LNCaP clone FGC (cell line): ENCODE data around the gene PCGF2.

Experiments
- DNase-seq: peaks from one replicate; pipeline ENCODE4 v3.0.0-alpha.2; 2011; ENCODE audit warnings: low read depth
- H3K4me3 ChIP-seq: 2 replicates; pipeline ENCODE4 v1.5.1; 2011; ENCODE audit warnings: mild to moderate bottlenecking, low read depth, low read length, control low read depth
- TF ChIP-seq, protein P1 (sequence below): IDR thresholded peaks from 2 replicates; pipeline ENCODE4 v1.5.1; 2012; ENCODE audit warnings: mild to moderate bottlenecking; ENCODE audit not compliant: control insufficient read depth, insufficient read depth; ENCODE audit errors: extremely low read depth

The PCGF2 gene

DNA sequence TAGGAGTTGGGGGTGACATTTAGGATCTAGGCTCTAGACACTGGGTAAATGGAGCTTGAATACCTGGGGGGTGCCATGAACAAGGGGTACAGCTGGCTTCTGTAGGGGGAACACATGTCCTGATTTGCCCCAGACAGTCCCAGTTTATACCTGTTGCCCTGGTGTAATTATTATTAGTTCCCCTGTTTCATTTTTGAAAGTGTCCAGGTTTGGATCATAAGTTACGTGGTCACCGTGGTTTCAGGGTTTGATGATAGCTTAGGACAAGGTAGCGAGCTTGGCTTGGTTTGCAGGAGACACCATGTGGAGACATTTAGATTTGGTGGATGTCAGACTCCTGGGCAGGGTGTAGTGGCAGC, 37.6 kb downstream of the PCGF2 start:
- DNase-seq, result no peak
- H3K4me3 ChIP-seq, result no peak overlapping the region
- TF ChIP-seq, protein P1, sequence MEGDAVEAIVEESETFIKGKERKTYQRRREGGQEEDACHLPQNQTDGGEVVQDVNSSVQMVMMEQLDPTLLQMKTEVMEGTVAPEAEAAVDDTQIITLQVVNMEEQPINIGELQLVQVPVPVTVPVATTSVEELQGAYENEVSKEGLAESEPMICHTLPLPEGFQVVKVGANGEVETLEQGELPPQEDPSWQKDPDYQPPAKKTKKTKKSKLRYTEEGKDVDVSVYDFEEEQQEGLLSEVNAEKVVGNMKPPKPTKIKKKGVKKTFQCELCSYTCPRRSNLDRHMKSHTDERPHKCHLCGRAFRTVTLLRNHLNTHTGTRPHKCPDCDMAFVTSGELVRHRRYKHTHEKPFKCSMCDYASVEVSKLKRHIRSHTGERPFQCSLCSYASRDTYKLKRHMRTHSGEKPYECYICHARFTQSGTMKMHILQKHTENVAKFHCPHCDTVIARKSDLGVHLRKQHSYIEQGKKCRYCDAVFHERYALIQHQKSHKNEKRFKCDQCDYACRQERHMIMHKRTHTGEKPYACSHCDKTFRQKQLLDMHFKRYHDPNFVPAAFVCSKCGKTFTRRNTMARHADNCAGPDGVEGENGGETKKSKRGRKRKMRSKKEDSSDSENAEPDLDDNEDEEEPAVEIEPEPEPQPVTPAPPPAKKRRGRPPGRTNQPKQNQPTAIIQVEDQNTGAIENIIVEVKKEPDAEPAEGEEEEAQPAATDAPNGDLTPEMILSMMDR, result no peak

DNA sequence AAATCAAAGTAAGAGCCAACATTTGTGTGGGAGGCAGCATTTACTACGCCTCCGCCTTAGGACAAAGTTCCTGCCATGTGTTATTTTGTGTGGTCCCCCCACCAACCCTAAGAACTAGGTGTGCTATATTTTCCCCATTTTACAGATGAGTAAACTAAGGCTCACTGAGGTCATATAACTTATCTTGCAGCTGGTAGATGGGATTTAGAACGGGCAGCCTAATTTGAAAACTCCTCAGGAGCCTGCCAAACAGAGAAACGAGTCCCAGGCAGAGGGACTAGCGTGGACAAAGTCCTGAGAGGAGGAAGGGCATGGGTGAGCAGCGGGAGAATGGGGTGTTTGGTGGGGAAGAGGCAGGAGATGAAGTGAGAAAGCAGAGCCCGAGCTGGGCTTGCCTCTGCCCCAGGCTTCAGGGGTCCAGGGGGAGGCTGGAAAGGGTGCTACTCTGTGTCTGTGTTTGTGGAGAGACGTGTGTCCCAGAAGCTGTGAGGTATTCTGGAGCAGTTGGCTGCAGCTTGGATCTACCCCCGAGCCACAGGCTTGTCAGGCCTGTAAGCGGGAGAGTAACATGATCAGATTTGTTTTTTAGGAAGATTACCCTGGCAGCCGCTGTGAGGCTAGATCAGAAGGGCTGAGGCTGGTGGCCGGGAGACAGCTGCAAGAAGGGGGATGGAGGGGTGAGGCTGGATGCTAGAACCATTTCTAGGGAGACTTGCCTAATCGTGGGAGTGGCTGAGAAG, 38.1 kb downstream of the PCGF2 start:
- no peak for DNase-seq
- TF ChIP-seq, protein P1, result no peak
- no peak overlapping the region for H3K4me3 ChIP-seq

DNA sequence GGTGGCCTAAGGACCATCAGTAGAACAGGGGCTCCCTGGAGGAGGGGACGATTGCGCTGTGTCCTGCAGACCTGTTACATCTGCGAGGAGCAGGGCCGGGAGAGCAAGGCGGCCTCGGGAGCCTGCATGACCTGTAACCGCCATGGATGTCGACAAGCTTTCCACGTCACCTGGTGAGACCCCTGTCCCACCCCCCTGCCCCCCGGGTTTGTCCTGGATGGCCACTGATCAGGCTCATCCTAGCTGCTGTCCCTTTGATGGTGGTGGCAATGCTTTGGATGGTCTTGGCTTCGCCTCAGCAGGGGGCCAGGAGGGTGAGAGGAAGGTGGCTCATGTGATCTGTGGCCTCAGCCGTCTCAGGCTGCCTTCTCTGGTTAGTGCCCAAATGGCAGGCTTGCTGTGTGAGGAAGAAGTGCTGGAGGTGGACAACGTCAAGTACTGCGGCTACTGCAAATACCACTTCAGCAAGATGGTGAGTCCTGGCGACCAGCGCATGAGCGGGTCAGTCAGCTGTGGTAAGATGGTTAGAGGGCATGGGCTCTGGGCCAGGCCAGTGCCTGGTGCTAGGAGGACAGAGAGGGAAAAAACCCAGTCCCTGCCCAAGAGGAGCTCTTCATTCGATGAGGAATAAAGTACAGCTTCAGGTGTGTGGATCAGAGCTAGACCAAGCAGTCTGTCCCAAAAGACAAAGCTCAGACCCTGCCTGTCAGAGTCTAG, 38.9 kb downstream of the PCGF2 start:
- H3K4me3 ChIP-seq, result no peak overlapping the region
- TF ChIP-seq, protein P1, result no peak
- no peak for DNase-seq

DNA sequence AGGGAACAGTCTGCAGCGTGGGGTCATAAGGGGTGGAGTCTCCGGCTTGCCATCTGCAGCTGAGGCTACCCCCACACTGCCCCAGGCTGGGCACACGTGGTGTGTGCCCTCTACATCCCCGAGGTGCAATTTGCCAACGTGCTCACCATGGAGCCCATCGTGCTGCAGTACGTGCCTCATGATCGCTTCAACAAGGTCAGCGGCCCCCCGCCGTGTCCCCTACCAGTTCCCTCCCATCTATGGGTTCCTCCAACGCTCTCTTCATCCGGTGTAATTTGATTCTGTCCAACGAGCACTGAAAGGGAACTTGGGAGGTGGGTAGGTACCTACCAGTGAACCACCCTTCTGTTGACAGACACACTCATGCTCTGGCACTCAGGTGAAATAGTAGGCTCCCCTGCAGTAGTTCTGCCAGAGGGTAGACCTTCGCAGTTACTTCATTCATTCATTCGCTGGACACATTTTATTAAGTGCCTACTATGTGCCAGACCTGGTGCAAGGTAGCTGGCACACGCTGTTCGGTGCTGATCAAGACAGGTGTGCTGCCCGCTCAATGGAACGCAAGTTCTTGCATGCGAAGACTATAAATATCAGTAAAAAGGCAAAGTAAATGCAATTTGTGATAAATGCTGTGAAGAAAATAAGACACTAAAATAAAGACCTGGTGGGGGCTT, 40.3 kb downstream of the PCGF2 start:
- no peak overlapping the region for H3K4me3 ChIP-seq
- TF ChIP-seq, protein P1, result no peak
- no peak for DNase-seq

DNA sequence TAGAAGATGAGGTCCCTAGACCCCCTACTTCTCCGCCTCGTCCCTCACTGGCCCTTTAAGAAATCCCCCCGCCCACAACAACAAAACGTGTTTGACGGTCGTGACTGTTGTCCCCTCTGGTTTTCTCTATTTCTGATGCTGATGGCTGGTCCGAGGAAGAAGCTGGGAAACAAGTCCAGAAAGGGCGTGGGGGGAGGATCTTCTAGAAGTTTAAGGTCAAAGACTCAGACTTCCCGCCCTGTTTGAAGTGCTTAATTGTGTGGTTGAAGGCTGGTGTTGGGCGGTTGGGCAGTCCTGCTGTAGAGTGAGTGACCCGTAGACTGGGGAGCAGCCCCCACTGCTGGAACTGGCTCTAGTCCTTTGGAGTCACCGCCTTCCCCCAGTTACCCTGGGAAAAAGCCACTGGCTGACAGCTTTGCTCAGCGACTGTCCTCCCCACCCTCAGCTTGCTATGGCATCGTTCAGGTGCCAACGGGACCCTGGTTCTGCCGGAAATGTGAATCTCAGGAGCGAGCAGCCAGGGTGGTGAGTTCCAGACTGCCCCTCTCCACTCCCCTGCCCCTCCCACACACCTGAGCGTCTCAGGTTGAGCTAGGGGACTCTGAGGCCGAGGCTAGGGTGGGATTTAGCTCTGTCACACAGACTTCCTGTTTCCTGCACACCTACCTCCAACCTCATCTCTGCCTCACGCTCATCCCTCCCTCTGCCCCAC, 41.5 kb downstream of the PCGF2 start:
- TF ChIP-seq, protein P1, result no peak
- DNase-seq, result no peak
- peak overlapping the region; percentile 84 for H3K4me3 ChIP-seq

DNA sequence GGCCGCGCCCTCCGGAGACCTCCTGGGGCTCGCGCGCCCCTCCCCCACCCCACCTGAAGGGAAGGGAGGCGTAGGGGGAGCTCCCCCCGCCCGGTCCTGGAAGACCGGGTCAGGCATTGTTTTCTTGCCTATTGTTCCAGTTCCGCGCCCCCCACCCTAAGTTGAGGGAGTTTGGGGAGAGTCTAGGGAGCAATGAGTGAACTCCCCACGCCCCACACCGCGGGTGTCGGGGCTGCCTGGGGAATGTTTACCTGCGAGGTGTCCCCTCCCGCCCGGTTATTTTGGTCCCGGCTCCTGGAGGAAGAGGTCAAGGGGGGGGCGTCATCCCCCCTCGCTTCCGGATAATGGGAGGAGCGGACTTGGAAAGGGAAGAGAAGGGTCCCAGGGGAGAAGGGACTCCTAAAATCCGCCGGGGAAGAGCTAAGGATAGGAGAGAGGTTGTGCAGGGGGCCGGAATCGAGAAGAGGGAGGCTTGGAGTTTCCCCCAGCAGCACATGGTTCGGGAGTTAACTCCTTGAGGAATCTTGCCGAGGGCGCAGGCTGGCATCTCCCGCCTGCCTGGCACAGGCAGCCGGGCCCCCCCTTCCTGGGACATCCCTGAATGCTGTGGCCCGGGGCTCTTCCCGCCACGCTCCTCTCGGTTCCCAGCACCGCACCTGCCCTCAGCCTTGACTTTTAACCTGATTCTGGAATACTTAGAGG, 42.2 kb downstream of the PCGF2 start:
- TF ChIP-seq, protein P1, result no peak
- no peak for DNase-seq
- H3K4me3 ChIP-seq, result peak overlapping the region; percentile 84
